Activated CD8-positive, alpha-beta T cell treated with anti-CD3 and anti-CD28 coated beads for 36 hours (primary cell): ENCODE measurements around the gene RNF225. TPM values are rescaled to one million over a fixed set of nuclear protein-coding genes. Genes with fewer than 3 reads are reported as not detected.

Source experiments
- ATAC-seq: fragments of 200-7000 bp; cut with Tn5 transposase; one replicate; pipeline ENCODE4 v1.10.0; 2021; ENCODE audit warnings: mild to moderate bottlenecking, moderate library complexity
- CTCF ChIA-PET: fragments of 350-600 bp; sonication (Branson Sonifier 250); formaldehyde crosslinking; loops from one replicate; lab custom pipeline; 2021; ENCODE audit warnings: antibody characterized with exemption; lab: Charles Lee
- POLR2A ChIA-PET: fragments of 350-600 bp; sonication (Branson Sonifier 250); formaldehyde crosslinking; loops from one replicate; lab custom pipeline; 2021; ENCODE audit warnings: antibody characterized with exemption; lab: Charles Lee
- DNase-seq: peaks from one replicate; pipeline ENCODE4 v3.0.0-alpha.2; 2020
- H3K27ac Mint-ChIP-seq: one replicate; pipeline ENCODE4 v1.8.0; 2021; ENCODE audit warnings: mild to moderate bottlenecking, mixed read lengths
- H3K27me3 Mint-ChIP-seq: one replicate; pipeline ENCODE4 v1.8.0; 2021; ENCODE audit warnings: mixed read lengths
- H3K36me3 Mint-ChIP-seq: one replicate; pipeline ENCODE4 v1.8.0; 2021; ENCODE audit warnings: low read depth, mixed read lengths
- H3K4me1 Mint-ChIP-seq: one replicate; pipeline ENCODE4 v1.8.0; 2021; ENCODE audit warnings: low read depth, mixed read lengths
- H3K4me3 Mint-ChIP-seq: one replicate; pipeline ENCODE4 v1.8.0; 2021; ENCODE audit warnings: mild to moderate bottlenecking, moderate library complexity, mixed read lengths
- H3K9me3 Mint-ChIP-seq: one replicate; pipeline ENCODE4 v1.8.0; 2021; ENCODE audit warnings: mixed read lengths
- CTCF ChIP-seq: fragments of 200-600 bp; IDR thresholded peaks from one replicate; pipeline ENCODE4 v1.8.0; 2022; ENCODE audit warnings: antibody characterized with exemption, mild to moderate bottlenecking
- intact Hi-C: fragments of 100-400 bp; cut with micrococcal nuclease; formaldehyde crosslinking; loops from one replicate; pipeline ENCODE4 v1.10.0; 2022
- total RNA-seq, 2 experiments: library from RNA; stranded (reverse); gene quantifications; one replicate each; pipeline ENCODE4 v1.2.3, GENCODE V29; 2021

The RNF225 gene
- total RNA-seq, 2 experiments from 2014 or later: 0.81 to 1.1 TPM

GRCh38 chr19:58362272-58362994, 33.0 kb upstream of the RNF225 start, which contains the start of gene ZNF497:
ZNF497 (minus strand) TSS chr19:58362751; CDS start chr19:58357635, 5,116 bp downstream.
- Mint-ChIP-seq H3K27ac (peak within 1 kb of the TSS; percentile 97), H3K27me3 (no peaks in the 10 kb centered on the region), H3K4me3 (peak within 1 kb of the TSS; percentile 96), H3K4me1 (peaks cover 18% of the 10 kb centered on the region), H3K9me3 (no peaks in the 10 kb centered on the region), H3K36me3 (no peaks in the 10 kb centered on the region)
- DNase-seq: peak; percentile 99
- intact Hi-C loops: no loop called here
- ChIA-PET CTCF (interaction anchor here (1.0 to 2.3 kb wide), 4 partner anchors 14 to 157 kb away, joined by 3 to 13 read pairs (median 4); partner anchors contain the start of genes ZBTB45 and ZSCAN22), POLR2A (interaction anchor here (0.7 to 3.9 kb wide), 12 partner anchors 8 to 157 kb away, joined by 3 to 30 read pairs (median 4); partner anchors contain the start of genes RNF225, ZBTB45, ZNF8 and ZSCAN22)
- TF ChIP-seq CTCF: no peak
- peak; percentile 88 for ATAC-seq

DNA sequence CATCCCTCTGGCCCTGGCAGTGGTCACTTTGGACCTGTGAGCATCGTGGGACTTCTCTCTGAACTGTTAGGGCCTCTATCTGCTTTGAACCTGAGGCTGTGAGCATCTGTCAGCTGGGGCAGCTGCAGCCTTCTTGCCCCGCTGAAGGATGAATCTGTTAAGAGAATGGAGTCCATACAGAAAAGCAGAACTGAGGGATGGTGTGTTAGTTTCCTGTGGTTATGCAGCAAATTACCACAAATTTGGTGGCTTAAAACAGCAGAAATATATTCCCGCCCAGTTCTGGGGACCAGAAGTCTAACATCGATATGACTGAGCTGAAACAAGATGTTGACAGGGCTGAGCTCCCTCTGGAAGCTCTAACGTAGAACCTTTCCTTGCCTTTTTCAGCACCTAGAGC, 31.3 kb upstream of the RNF225 start:
- Mint-ChIP-seq H3K4me1 (peaks cover 11% of the 10 kb centered on the region), H3K27ac (no peak overlapping the region), H3K9me3 (no peaks in the 10 kb centered on the region), H3K27me3 (no peaks in the 10 kb centered on the region), H3K4me3 (no peak overlapping the region), H3K36me3 (no peaks in the 10 kb centered on the region)
- no peak for TF ChIP-seq CTCF
- no peak for ATAC-seq
- DNase-seq: no peak
- ChIA-PET CTCF (interaction anchor here (1.0 to 2.3 kb wide), 2 partner anchors 58 to 155 kb away, joined by 3 to 13 read pairs; partner anchors contain the start of gene ZBTB45), POLR2A (interaction anchor here (1.1 to 3.9 kb wide), 4 partner anchors 10 to 32 kb away, joined by 4 to 30 read pairs (median 10); no protein-coding TSS in a partner anchor)
- intact Hi-C loops: no loop called here

- POLR2A ChIA-PET: interaction anchor here (0.7 to 1.1 kb wide), 3 partner anchors 13 to 31 kb away, joined by 3 to 4 read pairs (median 3); no protein-coding TSS in a partner anchor
- Mint-ChIP-seq H3K4me3 (no peak overlapping the region), H3K27me3 (no peaks in the 10 kb centered on the region), H3K27ac (no peak overlapping the region), H3K4me1 (peaks cover 2% of the 10 kb centered on the region), H3K9me3 (no peaks in the 10 kb centered on the region), H3K36me3 (no peaks in the 10 kb centered on the region)
- CTCF ChIA-PET: no interaction called here
- no peak for ATAC-seq
- no peak for TF ChIP-seq CTCF
- no peak for DNase-seq
- intact Hi-C loops: no loop called here
Measured at GRCh38 chr19:58366585-58367430, 28.6 kb upstream of the RNF225 start.

DNA sequence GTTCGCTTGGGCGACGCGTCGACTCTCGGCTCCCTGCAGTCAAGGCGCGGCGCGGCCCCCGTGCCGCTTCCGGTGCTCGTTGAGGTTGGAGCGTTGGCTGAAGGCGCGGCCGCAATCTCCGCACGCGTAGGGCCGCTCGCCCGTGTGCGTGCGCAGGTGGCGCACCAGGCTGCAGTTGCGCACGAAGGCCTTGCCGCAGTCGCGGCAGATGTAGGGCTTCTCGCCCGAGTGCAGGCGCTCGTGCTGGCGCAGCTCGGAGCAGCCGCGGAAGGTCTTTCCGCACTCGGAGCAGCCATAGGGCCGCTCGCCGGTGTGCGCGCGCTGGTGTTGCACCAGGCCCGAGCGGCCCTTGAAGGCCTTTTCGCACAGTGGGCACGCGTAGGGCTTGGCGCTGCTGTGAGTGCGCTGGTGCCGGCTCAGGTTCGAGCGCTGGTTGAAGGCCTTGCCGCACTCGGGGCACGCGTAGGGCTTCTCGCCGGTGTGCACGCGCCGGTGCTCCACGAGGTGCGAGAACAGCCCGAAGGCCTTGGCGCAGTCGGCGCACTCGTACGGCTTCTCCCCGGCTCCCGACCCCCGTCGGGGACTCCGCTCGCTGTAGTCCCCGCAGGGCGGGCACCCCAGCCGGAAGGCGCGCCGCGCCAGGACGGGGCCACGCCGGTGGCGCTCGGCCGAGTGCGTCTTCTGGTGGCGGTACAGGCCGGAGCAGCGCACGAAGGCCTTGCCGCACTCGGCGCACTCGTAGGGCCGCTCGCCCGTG, 27.6 kb upstream of the RNF225 start:
- no peak for TF ChIP-seq CTCF
- Mint-ChIP-seq H3K27ac (no peak overlapping the region), H3K36me3 (no peaks in the 10 kb centered on the region), H3K4me1 (no peaks in the 10 kb centered on the region), H3K27me3 (no peaks in the 10 kb centered on the region), H3K9me3 (no peaks in the 10 kb centered on the region), H3K4me3 (no peak overlapping the region)
- ATAC-seq (no peak), DNase-seq (no peak)
- POLR2A ChIA-PET: no interaction called here
- CTCF ChIA-PET: no interaction called here
- intact Hi-C loops: no loop called here
